ENCODE measurements around the gene ZNF689.

Gene ZNF689

DNA sequence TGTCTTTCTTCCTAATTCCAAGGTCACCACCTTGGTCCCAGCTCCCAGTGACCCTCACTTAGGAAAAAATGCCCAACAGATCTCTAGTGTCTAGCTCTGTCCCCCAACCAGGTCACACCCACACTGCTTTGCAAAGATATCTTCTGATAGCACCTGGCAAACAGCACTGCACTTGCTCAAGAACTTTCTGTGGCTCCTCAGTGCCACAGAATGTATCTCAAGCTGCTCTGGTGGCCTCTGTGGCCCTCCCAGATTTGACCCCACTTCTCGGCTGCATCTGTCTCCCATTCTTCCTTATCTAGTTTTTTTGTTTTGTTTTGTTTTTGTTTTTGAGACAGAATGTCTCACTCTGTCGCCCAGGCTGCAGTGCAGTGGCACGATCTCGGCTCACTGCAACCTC lies 43.7 kb downstream of the ZNF689 start:
- DNase-seq (ENCODE audit: low read depth in 3 of 3, low spot score in 1 of 3): no peak

DNA sequence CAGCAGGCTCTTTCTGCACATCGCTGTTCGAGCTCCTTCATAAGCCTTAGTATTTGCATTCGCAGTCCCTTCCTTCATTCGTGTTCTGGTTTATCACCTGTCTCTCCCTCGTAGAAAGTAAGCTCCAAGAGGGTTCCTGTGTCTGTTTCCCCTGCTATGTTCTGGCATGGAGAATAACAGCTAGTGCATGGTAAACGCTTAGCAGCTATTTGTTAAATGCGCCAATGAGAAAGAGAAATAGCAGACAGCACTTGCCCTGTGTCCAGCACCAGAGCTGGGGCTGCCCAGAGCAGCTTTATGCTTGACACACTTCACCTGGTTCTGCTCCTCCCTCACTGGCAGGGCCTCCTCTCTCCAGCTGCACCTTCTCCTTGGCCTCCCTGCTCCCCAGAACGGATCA lies 44.2 kb downstream of the ZNF689 start:
- no peak for DNase-seq (ENCODE audit: low read depth in 3 of 3, low spot score in 1 of 3)

DNA sequence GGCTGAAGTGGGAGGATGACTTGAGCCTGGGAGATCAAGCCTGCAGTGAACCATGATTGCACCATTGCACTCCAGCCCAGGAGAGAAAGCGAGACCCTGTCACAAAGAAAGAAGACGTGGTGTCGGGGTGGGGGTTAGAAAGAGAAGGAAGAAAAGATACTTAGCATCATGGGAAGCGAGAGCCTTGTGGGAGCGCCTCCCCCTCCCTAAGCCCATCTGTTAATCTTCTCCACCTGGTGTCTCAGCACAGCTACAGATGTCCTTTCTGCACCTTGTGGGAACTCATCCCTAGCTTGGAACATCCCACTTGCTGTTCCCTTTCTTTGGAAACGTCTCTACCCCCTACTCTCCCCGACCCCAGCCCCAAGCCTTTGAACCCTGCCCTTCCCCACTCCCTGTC lies 44.7 kb downstream of the ZNF689 start:
- no peak for DNase-seq (ENCODE audit: low read depth in 3 of 3, low spot score in 1 of 3)

DNA sequence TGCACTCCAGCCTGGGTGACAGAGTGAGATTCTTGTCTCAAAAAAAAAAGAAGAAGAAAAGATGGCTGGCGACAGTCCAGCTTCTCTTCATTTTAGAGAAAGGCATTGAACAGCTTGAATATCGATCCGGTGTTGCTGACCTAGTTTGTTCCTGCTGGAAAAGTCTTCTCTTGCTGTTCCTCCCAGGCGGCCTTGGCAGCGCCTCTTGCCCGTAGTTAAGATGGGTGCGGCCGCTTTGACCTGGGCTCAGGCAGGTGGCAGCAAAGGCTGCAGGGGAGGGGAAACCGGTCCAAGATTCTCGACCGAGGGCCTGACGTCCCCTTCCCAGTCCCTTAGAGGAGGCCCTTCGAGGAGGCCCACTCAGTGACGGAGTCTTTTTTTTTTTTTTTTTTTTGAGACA lies 48.2 kb downstream of the ZNF689 start:
- DNase-seq (ENCODE audit: low read depth in 3 of 3, low spot score in 1 of 3): no peak

DNA sequence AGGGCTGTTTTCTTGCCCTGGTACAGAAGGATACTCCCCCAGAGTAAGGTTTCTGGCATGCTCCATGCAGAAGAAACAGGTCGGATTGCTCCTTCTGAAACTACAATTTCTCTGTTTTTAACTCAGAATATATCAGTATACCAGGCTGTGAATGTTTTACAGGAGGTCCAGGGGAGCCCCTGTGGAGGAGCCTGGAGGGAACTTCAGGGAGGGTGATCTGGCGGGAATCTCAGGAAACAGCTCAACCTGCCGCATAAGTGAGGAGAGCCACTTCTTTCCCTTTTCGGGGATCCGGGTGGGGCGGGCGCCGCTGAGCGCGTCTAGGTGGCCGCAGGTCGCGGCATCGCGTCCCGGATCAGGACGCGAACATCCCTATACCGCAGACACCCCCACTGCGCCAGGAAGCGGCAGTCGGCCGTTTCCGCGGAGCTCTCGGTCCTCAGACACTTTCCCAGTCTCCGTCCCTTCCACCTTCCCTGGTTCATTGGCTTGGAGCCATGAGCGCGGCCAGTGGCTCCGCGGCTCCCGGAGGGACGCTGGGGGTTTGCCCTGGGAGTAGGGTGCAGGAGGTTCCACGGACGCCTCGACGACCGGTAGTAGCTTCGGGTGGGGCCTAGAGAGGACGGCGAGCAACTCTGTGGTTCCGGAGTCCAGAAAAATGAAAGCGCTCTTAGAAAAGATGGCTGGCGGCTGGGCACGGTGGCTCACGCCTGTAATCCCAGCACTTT lies 48.9 kb downstream of the ZNF689 start:
- DNase-seq (ENCODE audit: low read depth in 3 of 3, low spot score in 1 of 3): no peak

DNA sequence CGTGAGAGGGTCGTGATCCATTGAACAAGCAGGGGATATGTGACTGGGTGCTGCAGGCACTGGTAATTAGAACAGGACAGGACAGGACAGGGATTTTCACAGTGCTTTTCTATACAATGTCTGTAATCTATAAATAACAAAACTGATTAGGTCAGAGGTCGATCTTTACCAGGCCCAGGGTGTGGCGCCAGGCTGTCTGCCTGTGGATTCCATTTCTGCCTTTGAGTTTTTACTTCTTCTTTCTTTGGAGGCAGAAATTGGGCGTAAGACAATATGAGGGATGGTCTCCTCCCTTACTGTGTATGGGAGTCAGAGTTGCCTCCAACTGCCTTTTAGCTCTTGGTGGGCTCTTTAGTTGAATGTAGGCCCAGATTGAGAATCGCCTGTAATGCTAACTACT lies 50.5 kb downstream of the ZNF689 start:
- no peak for DNase-seq (ENCODE audit: low read depth in 3 of 3, low spot score in 1 of 3)

DNA sequence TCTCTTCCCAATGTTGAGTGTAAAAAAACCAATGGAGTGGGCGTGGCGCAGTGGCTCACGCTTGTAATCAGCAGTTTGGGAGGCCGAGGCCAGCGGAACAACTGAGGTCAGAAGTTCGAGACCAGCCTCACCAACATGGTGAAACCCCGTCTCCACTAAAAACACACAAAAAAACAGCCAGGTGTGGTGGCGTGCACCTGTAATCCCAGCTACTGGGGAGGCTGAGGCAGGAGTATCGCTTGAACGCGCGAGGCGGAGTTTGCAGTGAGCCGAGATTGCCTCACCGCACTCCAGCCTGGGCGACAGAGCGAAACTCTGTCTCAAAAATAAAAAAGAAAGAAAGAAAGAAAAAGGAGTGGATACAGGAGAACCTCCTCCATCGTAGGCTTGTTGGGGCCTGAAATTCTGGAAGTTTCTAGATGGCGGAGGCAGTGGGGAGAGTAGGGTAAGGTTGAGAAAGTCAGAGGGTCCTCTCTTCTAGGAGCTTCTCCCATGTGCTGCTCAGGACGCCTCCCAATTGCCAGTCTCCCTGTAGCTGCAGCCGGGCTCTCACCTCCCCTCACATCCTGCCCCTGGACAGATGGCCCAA lies 51.3 kb downstream of the ZNF689 start:
- DNase-seq (ENCODE audit: low read depth in 3 of 3, low spot score in 1 of 3): no peak

DNA sequence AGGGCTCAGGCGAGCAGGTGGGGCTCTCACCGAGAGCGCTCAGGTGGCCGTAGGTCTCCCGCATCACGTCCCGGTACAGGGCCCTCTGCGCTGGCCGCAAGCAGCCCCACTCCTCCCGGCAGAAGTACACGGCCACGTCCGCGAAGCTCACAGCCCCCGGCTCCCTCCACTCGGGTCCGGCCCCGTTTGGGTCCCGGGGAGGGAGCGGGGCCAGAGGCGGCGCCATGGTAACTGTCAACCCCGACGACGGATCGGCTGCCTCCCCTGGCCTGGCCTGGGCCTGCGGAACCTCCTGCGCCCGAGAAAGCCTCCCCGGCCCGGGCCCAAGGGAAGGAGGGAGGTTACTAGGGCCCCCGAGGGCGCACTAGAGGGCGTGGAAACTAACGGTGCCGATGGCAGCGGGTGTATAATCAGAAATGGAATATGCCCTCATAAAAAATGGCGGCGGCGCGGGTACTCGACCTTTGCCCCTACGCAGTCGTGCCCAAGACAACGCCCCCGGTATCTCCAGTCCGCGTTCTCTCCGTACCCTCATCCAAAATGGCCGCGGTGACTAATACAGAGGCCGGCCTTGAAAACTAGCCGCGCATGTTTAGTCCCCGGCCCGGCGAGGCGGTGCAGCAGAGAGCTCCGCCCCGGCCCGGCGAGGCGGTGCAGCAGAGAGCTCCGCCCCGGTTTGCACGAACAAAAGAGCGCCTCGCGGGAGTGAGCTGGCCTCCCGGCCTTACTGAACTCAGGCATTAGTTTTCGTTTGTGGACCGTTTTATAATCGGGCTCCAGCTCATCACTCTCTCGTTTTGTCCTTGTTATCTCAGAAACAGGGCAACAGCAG lies 52.0 kb downstream of the ZNF689 start, which contains the start of gene ZNF764:
Gene ZNF764, minus strand, starts transcription at position 418 of the 832 bp plus-strand sequence. Its CDS starts 192 bp downstream, at position 226.
- DNase-seq (ENCODE audit: low read depth in 3 of 3, low spot score in 1 of 3): peak; percentile 88 to 95 (median 94)

DNA sequence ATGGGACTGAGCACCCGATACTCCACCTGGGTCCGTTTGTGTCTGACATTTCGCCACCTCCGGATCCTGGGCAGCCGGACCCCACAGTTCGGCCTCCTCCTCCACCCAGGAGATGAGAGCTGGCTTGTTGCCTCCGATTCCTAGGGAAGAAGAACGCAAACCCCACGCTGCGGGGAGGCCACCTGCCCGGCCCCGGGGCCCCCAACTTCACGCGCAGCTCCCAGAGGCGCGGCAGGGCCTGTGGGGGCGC lies 52.6 kb downstream of the ZNF689 start:
- no peak for DNase-seq (ENCODE audit: low read depth in 3 of 3, low spot score in 1 of 3)

DNA sequence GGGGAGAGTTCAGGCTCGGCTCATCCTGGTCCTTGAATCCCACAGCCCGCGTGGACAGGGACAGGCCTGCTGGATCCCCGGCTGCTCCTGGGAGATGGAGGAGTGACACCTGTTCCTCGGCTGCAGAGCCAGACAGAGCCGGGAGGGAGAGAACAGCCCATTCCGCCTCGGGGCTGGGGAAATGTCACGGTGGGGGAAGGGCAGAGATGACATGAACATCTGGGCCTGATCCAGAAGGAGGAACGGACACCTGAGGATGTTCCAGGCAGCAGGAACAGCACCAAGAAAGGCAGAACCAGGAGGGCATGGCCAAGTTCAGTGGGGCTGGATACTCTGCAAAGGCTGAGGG lies 54.1 kb downstream of the ZNF689 start:
- DNase-seq (ENCODE audit: low read depth in 3 of 3, low spot score in 1 of 3): no peak

DNA sequence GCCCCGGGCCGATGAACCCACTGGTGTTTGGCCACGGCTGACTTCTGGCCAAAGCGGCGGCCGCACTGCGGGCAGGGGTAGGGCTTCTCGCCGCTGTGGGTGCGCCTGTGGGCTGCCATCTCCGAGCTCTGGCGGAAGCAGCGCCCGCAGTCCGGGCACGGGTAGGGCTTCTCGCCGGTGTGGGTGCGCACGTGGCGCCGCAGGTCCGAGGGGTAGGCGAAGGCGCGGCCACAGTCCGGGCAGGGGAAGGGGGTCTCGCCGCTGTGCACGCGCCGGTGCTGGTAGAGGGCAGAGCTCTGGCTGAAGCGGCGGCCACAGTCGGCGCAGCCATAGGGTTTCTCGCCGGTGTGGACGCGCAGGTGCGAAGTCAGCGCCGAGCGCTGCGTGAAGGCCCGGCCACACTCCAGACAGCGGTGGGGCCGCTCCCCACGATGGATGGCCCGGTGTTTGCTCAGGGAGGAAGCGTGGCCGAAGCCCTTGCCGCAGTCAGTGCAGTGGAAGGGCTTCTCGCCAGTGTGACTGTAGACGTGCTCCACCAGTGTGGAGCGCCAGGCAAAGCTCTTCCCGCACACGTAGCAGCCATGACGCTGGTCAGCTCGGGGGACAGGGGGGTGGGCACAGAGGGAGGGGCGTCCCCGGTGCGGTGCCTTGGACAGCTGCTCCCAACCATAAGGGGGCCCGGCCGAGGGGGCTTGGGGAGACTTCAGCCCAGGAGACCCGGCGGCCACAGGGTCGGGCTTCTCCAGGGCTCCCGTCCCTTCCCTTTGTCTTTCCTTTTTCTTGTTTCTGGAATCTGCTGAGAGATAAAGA lies 54.7 kb downstream of the ZNF689 start:
- DNase-seq (ENCODE audit: low read depth in 3 of 3, low spot score in 1 of 3): no peak

DNA sequence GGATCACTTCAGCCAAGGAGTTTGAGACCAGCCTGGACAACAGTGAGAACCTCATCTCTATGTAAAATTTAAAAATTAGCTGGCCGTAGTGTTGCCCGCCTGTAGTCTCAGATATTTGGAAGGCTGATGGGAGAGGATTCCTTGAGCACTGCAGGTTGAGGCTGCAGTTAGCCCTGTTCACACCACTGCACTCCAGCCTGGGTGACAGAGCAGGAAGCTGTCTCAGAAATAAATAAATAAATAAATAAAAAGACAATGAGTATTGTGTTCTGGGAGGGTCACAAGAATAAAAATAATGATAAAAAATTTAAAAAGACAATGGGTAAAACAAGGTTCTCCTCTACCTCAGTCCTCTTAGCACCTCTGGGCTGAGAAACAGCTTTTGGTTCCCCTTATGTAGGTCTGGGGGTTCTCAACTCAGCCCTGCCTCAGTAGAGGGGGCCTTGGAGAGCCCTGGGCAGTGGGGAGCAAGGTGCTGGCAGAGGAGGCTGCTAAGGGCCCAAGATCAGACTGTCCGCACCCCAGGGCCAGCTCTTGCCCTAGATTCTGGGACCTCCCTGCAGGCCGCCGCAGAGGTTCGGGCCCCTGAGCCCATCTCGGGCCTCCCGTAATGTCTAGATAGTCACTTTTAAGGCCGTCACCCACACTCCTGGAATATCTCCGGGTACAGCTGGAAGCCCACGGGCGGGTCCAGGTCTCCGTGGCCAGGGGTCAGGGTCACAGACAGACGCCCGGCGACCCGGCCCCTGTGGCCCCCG lies 55.5 kb downstream of the ZNF689 start:
- no peak for DNase-seq (ENCODE audit: low read depth in 3 of 3, low spot score in 1 of 3)

DNA sequence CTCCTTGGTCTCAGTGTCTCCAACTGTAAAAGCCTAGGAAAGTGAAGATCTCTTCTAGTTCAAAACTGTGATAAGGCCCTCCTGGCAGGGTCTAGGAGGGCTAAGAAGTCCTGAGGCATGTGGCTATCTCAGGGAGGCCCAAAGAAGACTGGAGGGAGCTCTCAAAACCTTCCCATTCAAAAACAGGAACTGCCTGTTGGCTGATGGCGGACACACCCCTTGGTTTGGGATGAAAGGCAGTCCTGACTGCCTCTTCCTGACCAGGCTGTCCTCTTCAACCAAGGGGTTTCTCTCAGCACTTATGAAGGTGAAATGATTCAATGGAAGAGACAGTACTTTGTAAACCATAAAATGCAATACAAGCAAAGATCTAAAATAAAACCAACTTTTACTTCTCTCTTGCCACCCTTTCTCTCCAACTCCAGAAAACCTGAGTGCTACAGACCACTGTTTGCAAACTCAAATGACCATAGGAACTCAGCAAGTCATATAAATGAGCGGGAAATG lies 56.7 kb downstream of the ZNF689 start:
- DNase-seq (ENCODE audit: low read depth in 3 of 3, low spot score in 1 of 3): no peak

DNA sequence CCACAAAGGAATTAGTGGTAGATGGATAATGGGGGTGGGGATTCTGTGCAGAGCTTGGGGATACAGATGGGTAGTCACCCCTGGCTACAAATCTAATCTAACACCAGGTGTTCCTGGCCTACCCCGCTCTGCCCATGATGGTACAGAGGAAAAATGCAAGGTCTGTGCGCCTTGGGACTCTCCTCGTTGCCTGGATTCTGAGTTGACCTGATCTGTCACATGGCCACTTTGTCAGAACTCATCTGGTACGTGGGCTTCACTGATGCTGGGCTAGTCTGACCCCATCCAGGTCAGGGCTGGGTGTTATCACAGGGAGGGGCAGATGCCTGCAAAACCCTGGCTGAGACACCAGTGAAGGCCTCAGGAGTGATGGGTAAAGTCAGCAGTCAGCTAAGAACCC lies 57.2 kb downstream of the ZNF689 start:
- no peak for DNase-seq (ENCODE audit: low read depth in 3 of 3, low spot score in 1 of 3)
